Measurements from ENCODE around the gene OSMR.

Gene OSMR

DNA sequence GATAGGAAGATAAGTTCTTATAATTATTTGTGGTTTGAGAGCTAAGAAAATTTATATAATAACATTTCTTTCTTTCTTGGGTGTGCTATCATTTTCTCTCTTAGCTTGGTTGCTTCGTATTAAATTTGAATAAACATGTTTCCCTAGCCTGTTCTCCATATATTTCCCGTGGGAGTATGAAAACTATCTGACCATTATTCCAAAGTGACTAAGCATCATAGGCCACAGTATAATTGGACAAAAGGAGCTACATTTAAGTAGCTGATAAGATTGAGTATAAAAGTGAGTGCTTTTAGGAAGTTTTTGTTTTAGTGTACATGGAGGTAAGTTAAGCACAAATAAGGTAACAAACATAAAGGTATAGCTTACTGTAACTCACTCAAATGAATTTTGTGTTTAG, 8.4 kb upstream of the OSMR start (continued):
- TF ChIP-seq KLF16 (tag by site-specific recombination; IDR thresholded peaks at IDR 0.05) = no peak
- TF ChIP-seq, protein P1, sequence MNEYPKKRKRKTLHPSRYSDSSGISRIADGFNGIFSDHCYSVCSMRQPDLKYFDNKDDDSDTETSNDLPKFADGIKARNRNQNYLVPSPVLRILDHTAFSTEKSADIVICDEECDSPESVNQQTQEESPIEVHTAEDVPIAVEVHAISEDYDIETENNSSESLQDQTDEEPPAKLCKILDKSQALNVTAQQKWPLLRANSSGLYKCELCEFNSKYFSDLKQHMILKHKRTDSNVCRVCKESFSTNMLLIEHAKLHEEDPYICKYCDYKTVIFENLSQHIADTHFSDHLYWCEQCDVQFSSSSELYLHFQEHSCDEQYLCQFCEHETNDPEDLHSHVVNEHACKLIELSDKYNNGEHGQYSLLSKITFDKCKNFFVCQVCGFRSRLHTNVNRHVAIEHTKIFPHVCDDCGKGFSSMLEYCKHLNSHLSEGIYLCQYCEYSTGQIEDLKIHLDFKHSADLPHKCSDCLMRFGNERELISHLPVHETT (tag by site-specific recombination; IDR thresholded peaks at IDR 0.05) = no peak

DNA sequence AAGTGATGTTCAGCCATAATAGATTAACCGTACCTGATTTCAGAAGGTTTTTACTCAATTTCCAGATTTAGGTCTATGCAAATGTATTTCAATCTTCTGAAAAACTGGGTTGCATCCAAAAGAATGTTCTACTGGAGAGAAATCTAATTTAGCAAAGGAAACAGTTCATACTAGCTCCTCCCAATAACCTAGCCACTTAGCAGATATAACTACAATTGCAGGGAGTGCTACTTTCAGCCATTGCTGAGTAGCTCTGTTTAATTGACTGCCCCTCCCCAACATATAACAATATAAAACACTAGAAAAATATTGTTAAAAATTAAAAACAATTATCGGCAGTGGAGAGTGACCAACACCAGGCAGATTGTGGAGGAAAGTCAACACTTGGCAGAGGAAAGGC, 7.9 kb upstream of the OSMR start:
- ChIA-PET POLR2A (interaction anchor here (0.7 to 1.2 kb wide), 2 partner anchors 9 to 84 kb away, joined by 3 read pairs; no protein-coding TSS in a partner anchor), CTCF (interaction anchor here (0.6 to 1.2 kb wide), 5 partner anchors 11 to 396 kb away, joined by 3 to 6 read pairs (median 4); no protein-coding TSS in a partner anchor)
- H3K36me3 ChIP-seq (ENCODE audit: control insufficient read depth in 2 of 2, insufficient read depth in 1 of 2, low read length in 2 of 2) = no peaks in the 10 kb centered on the region; a peak in 1 of 3 replicates
- H3K27ac ChIP-seq (ENCODE audit: extremely low read depth, low read depth, low read length) = no peak overlapping the region
- H3K4me3 ChIP-seq (ENCODE audit: low read depth, low read length) = no peak overlapping the region
- peaks cover 2% of the 10 kb centered on the region; the same call in 1 of the 2 replicates for H3K4me1 ChIP-seq (ENCODE audit: control insufficient read depth, insufficient read depth, low read length)
- no peaks in the 10 kb centered on the region for H3K9me3 ChIP-seq (ENCODE audit: control insufficient read depth, insufficient read depth, low read depth, low read length)
- no peak for TF ChIP-seq ZBTB1 (tag by site-specific recombination; IDR thresholded peaks at IDR 0.05)
- TF ChIP-seq, protein P2, sequence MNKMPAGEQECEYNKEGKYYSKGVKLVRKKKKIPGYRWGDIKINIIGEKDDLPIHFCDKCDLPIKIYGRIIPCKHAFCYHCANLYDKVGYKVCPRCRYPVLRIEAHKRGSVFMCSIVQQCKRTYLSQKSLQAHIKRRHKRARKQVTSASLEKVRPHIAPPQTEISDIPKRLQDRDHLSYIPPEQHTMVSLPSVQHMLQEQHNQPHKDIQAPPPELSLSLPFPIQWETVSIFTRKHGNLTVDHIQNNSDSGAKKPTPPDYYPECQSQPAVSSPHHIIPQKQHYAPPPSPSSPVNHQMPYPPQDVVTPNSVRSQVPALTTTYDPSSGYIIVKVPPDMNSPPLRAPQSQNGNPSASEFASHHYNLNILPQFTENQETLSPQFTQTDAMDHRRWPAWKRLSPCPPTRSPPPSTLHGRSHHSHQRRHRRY (tag by site-specific recombination; IDR thresholded peaks at IDR 0.05) = no peak
- no peak for TF ChIP-seq ZNF600 (tag by site-specific recombination; IDR thresholded peaks at IDR 0.05)

DNA sequence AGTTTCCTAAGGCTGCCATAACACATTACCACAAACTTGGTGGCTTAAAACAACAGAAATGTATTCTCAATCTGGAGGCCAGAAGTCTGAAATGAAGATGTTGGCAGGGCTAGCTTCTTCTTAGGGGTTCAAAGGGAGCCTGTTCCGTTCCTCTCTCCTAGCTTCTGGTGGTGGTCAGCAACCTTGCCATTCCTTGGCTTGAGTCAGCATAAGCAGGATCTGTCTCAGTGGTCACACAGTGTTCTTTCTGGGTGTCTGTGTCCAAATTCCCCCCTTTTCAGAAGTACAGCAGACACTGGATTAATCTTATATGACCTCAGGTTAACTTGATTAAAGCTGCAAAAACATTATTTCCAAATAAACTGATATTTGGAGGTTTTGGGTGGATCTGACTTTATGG, 2.1 kb upstream of the OSMR start:
- ChIA-PET CTCF (interaction anchor here (1.4 to 3.6 kb wide), 3 partner anchors 11 to 402 kb away, joined by 3 to 21 read pairs (median 11); no protein-coding TSS in a partner anchor), POLR2A (no interaction called here)
- TF ChIP-seq TCF7L2 (IDR thresholded peaks at IDR 0.05; ENCODE audit: borderline replicate concordance, low read depth, low read length) (no peak), ZNF37A (tag by site-specific recombination; IDR thresholded peaks at IDR 0.05) (no peak), ZNF837 (tag by site-specific recombination; IDR thresholded peaks at IDR 0.05) (no peak), HOXA7 (CRISPR knock-in tag; IDR thresholded peaks at IDR 0.05; ENCODE audit: borderline replicate concordance) (no peak), GLI4 (tag by site-specific recombination; IDR thresholded peaks at IDR 0.05) (no peak), ZNF155 (tag by site-specific recombination; IDR thresholded peaks at IDR 0.05) (no peak), ZNF623 (tag by site-specific recombination; IDR thresholded peaks at IDR 0.05) (no peak), ZNF211 (tag by site-specific recombination; IDR thresholded peaks at IDR 0.05; ENCODE audit: low read depth) (no peak), OSR2 (tag by site-specific recombination; IDR thresholded peaks at IDR 0.05) (no peak), ZNF510 (tag by site-specific recombination; IDR thresholded peaks at IDR 0.05; ENCODE audit: insufficient replicate concordance) (no peak), ZNF585B (tag by site-specific recombination; IDR thresholded peaks at IDR 0.05) (no peak), ZNF10 (tag by site-specific recombination; IDR thresholded peaks at IDR 0.05) (no peak), KLF16 (tag by site-specific recombination; IDR thresholded peaks at IDR 0.05) (no peak)
- TF ChIP-seq, protein P3, sequence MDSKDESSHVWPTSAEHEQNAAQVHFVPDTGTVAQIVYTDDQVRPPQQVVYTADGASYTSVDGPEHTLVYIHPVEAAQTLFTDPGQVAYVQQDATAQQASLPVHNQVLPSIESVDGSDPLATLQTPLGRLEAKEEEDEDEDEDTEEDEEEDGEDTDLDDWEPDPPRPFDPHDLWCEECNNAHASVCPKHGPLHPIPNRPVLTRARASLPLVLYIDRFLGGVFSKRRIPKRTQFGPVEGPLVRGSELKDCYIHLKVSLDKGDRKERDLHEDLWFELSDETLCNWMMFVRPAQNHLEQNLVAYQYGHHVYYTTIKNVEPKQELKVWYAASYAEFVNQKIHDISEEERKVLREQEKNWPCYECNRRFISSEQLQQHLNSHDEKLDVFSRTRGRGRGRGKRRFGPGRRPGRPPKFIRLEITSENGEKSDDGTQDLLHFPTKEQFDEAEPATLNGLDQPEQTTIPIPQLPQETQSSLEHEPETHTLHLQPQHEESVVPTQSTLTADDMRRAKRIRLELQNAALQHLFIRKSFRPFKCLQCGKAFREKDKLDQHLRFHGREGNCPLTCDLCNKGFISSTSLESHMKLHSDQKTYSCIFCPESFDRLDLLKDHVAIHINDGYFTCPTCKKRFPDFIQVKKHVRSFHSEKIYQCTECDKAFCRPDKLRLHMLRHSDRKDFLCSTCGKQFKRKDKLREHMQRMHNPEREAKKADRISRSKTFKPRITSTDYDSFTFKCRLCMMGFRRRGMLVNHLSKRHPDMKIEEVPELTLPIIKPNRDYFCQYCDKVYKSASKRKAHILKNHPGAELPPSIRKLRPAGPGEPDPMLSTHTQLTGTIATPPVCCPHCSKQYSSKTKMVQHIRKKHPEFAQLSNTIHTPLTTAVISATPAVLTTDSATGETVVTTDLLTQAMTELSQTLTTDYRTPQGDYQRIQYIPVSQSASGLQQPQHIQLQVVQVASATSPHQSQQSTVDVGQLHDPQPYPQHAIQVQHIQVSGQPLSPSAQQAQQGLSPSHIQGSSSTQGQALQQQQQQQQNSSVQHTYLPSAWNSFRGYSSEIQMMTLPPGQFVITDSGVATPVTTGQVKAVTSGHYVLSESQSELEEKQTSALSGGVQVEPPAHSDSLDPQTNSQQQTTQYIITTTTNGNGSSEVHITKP (tag by site-specific recombination; IDR thresholded peaks at IDR 0.05) = no peak
- no peak overlapping the region for H3K4me3 ChIP-seq (ENCODE audit: low read depth, low read length)
- H3K27ac ChIP-seq (ENCODE audit: extremely low read depth, low read depth, low read length) = no peak overlapping the region
- peaks cover 5% of the 10 kb centered on the region; the same call in 1 of the 2 replicates for H3K4me1 ChIP-seq (ENCODE audit: control insufficient read depth, insufficient read depth, low read length)
- H3K36me3 ChIP-seq (ENCODE audit: control insufficient read depth in 2 of 2, insufficient read depth in 1 of 2, low read length in 2 of 2) = no peaks in the 10 kb centered on the region; a peak in 1 of 3 replicates
- H3K9me3 ChIP-seq (ENCODE audit: control insufficient read depth, insufficient read depth, low read depth, low read length) = no peaks in the 10 kb centered on the region

Data from HEK293 (cell line).